Limb (tissue), 2 donors: Measurements from ENCODE around the gene ADARB2.

ENCODE experiments used
- DNase-seq, 2 donors: peaks; one replicate each; pipeline ENCODE4 v3.0.0-alpha.2; 2016; ENCODE audit errors: extremely low spot score in 2 of 2

ADARB2 gene

DNA sequence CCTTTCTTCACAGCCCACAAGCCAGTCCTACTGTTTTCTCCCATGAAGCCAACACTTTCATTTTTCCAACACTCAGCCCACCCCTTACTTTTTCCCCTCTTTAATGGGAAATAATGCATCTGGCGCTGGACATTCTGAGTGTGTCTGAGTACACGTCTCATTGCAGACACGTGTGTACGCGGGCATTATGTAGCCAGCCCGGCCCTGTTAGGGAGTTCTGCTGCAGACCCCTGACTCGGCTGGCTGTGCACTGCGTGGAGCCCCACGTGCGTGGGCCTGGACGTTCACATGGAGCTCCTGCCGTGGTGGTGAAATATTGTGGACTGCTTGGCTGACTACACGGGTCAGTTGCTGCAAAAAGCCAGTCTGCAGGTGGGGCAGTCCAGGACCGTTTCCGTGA lies 233.0 kb downstream of the ADARB2 start:
- DNase-seq = no peak

DNA sequence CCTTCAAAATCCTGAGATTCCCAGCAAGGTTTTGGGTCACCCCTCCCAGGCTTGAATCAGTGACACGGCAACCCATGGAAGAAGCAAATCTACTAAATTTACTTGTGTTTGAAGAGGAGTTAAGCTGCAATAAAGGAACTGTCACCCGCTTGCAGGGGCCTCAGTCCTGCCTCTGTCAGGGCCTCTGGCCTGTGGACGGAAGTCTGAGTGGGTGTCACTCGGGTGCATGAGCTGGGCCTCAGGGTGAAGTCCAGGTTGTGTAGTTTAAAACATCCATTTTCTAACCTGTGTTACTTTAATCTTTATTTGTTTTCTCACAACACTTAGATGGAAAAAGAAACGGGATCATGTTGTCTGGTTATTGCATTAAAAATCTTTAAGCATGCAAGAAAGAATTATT lies 234.9 kb downstream of the ADARB2 start:
- DNase-seq = no peak

DNA sequence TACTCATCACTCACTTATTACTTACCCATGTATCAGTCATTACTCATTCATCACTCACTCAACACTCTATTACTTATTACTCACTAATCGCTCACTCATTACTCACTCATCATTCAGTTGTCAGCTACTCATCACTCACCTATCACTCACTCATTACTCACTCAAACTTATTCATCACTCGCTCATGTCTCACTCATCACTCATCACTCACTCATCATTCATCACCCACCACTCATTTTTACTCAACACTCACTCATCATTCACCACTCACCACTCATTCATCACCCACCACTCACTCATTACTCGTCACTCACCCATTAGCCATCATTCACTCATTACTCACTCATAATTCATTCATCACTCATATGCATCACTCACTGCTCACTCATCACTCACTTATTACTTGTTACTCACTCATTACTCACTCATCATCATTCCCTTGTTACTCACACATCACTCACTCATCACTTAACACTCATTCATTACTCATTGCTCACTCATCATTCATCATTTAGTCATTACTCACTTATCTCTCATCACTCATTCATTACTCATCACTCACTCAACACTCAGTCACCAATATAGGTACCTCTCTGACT lies 237.9 kb downstream of the ADARB2 start:
- no peak for DNase-seq

DNA sequence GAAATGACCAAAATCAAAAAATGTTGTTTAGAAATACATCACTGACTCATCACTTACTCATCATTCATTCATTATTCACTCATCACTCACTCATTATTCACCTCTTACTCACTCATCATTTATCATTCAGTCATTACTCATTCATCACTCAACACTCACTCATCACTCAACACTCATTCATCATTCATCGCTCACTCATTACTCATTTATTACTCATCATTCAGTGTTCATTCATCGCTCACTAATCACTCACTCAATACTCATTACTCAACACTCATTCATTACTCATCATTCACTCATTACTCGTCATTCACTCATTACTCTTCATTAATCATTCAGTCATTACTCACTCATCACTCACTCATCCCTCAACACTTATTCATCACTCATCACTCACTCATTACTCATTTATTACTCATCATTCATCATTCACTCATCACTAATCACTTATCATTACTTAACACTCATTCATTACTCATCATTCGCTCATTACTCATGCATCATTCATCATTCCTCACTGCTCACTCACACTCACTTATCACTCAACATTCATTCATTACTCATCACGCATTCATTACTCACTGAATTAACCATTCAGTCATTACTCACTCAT lies 238.5 kb downstream of the ADARB2 start:
- DNase-seq = no peak

DNA sequence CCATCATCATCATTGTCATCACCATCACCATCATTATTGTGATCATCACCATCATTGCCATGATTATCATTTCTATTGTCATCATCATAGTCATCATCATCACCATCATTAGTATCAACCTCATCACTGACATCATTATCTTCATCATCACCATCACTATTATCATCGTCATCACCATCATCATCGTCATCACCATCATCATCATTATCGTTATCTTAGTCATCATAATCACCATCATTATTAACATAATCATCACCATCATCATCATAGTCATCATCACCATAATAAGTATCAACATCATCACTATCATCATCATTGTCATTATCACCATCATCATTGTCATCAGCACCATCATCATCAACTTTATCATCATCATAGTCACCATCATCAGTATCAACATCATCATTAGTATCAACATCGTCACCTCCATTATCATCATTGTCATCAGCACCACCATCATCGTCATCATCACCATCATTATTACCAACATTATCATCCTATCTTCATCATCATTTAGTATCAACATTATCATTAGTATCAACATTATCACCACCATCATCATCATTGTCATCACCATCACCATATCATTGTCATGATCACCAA lies 241.3 kb downstream of the ADARB2 start:
- no peak for DNase-seq

DNA sequence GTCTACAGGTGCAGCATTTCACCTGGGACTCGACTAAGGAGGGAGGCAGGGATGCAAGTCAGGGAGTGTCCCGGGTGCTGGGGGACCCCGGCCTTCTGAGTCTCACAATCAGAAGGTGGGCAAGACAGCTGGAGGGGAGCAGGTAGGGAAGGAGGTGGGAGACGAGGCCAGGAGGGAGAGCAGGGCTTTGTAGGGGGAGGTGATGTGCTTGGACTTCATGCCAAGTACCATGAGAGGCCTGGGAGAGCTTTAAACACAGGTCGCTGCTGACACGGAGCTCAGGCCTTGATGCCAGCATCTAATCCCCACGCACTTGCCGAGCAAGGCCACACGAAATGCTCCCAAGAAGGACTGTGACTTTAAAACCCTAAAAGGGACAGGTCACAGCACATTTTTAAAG lies 244.7 kb downstream of the ADARB2 start:
- DNase-seq = no peak

DNA sequence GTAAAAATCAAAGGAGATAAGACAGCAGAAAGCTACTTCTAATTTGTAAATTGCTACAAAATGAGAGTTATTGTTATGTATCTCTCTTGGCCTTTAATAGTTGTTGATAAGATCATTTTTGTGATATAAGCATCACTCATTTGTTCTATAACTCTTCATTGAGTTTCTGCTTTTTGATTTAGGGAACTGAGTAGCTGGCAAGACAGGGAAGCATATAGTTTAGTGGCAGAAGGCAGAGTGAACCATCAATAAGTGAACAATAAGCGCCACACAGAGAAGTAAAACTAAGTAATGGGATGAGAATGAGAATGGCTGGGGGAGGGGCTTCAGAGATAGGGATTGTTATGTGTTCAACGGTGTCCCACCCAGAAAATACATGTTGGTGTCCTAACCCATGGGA lies 245.4 kb downstream of the ADARB2 start:
- DNase-seq = no peak

DNA sequence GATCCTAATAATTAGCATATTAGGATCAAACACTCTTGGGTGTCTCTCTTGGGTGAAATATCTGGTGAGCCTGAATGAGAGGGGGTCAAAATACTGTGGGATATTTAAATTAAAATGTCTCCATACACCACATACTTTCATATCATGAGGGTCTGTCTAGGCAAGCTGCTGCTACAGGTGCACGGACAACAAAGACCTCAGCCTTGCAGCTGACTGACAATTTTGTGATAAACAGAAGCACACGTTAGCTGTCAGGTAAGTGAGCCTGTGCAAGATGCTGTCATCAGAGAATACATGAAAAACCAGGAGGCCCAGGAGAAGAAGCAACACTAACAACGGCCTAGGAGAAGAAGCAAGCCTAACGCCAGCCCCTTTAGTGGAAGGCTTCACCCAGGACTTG lies 247.5 kb downstream of the ADARB2 start:
- DNase-seq = no peak

DNA sequence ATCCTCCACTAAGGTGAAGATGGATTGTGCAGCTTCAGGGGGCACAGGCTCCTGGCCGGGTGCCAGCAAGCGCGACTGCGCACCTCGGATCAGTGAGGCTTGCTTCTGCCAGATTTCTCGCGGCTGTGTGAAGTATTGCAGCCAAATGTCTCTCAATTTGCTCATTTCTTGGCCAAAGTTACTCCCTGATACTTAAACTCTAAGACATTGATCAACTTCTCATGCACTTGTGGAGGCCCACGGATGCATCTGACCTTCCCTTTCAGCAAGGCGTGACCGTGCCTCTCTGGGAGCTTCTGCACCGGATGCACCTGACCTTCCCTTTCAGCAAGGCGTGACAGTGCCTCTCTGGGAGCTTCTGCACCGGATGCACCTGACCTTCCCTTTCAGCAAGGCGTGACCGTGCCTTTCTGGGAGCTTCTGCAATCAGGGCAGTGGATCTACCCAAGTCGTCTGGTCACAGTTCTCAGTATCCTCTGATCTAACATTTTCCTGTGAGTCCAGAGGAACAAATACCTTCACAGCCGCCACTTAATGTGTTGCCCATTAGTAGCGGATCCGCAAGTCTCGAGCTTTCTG lies 248.3 kb downstream of the ADARB2 start:
- no peak for DNase-seq

DNA sequence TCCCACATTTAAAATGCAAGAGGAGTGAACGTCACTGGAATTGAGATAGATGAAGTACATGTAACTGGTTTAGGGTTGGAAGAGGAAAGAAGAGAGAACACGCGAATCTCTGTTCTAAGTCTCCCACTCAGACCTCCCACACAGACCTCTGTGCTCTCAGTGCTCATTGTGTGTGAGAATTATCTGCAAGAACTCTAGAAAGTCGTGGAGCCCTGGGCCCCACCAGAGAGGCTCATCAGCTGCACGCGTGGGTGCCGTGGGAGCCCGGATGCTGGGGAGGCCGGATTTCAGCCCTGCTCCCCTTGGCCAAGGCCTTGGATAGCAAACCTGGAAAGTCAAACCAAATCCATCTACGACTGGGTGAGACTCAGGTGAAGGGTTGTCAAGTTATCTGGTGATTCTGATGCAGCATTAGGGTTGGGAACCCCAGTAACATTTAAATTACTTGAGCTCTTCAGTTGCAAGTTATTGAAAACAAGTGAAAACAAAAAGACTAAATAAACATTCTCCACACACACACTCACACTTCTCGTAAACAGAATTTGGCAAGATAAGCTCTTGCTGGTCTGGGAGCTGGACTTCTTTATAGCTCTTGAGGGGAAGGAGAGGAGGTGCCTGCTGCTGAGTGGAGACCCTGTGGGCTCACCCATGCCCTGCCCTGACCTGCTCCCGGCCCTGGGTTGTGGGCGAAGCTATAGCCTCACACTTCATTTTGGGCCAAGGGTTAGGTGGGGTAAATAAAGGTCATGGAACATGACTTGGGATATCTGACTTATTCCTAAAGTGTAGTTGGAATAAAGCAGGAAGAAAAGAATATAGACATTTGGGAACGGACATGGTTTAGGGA lies 250.3 kb downstream of the ADARB2 start:
- DNase-seq = no peak

DNA sequence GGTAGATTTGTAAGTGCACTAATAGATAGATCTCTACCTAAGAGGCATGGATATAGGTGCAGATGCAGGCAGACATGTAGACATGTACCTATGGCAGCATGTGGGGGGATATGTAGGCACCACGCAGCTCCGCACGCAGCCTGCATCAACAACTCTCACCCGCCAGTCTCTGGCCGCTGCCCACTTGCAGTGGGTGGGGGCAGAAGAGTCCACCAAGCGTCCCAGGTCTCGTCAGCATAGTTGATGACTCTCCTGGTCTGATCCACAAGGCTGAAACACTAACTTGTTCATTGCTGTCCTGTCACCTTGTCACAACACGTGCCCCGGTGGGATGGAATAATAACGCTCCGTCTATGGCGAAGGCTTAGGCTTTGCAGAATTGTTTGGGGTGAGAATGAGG lies 252.0 kb downstream of the ADARB2 start:
- DNase-seq = no peak

DNA sequence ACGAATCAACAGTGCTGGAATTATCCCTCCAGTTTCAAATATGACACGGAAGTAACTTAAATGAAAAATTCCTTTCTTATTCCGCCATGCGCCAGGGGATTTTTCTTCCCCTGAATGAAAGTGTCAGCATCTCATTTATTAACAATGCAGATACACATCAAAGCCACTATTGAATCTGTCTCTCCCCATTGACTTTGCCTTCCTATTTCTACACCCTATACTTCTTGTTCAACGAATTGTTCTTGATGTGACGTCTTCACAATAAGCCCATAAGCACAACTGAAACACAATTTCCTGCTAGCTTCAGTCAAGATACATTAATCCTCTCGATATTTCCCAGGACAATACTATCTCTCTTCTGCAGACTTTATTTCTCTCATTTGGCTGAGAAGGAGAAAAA lies 253.5 kb downstream of the ADARB2 start:
- DNase-seq = no peak

DNA sequence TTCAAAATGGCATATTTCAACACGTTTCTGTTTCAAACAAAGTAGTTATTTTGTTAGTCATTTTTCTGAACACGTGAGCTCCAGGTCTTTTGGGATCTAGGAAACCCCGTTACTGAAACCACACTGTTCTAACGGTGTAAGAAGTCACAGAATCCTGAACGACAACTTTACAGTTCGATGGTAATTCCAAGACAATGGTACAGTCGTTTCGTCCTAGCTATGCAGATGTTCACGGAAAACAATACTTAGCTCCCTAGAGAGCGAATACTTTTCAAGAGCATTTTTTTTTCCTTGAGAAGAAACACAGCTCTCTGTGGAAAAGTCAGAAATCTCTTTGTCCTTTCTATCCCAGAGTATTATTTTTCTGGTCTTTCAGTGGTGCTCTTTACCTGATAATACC lies 254.1 kb downstream of the ADARB2 start:
- no peak for DNase-seq

DNA sequence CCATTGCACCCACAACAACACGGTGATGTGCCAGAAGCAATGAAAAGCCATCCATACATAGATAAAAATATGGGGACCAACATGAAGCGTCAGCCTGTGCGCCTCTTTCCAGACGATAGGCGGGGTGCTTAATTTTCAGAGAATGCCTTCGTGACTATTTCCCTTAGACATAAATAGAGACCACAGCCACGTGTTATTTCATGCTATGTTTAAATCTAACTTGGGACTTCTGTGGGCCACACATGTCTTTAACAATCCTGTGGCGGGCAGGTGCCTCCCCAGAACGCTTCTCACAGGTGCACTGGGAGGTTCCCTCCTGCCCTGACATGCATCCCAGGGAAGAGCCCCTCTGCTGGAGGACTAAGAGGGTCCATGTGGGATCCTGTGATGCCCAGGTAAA lies 259.7 kb downstream of the ADARB2 start:
- no peak for DNase-seq

DNA sequence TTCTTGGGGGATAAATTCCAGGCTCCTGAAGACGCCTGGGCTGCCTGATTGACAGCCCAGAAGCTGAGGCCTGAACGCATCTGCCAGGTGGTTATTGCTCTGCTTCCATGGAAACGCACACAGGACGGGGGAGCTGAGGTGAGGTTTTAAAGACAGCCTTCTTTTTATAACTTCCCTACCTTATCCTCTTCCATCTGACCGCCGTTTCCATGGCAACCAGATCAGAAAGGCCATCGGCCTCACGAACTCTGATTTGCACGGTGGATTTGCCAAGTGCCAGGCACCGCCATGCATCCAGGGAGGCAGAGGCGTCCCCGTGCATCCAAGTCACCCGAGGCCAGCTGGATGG lies 260.9 kb downstream of the ADARB2 start:
- DNase-seq = no peak

DNA sequence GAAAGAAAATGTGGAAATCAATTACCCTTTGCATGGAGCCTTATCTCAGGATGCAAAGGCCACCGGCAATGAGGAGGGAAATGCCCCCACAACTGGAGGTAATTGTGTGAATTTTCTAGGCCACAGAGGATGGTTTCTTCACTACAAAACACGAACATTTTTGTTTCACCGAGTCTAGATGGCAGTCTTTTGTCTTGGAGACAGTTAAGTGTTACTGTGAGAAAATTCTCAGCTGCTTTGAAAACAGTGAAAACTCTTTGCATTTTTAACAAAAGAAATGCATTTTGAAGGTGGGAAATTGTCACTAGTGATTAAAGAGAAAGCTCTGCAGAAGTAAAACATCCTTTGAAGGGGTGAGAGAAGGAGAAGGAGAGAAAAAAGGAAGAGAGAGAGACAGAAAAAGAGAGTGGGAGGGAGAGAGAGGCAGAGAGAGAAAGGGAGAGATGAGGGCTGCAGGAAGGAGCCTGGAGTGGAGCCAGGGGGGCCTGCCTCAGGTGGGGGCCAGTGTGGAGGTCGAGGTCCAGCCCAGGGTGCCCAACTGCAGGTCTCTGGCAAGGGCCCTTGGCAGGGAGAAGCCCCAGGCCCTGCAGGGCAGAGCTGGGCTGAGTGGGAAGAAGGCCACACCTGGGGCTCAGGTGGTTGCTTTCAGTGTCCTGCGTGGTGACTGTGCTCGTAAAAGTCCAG lies 261.4 kb downstream of the ADARB2 start:
- no peak for DNase-seq

DNA sequence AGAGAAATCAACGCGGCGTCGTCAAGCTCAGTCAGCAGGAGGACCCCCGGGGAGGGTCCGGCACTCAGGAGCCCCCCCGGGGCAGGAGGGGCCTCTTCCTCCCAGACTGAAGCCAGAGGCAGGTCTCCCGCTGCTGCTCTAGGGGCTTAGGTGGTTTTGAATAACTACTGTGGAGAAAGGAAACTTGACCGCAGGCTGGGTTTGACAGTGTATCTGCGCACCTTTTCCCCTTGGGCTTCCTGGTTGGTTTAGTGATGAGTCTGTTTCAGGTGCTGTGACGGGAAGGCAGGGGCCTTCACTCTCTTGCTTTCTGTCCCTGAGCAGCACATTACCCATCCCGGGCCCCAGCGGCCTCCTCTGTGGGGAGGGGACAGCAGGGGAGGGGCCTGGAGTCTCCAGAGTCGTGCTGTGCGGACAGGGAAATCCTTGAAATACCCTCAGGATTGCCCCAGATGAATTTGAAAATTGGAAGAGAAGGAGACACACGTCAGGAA lies 262.2 kb downstream of the ADARB2 start:
- DNase-seq = no peak

DNA sequence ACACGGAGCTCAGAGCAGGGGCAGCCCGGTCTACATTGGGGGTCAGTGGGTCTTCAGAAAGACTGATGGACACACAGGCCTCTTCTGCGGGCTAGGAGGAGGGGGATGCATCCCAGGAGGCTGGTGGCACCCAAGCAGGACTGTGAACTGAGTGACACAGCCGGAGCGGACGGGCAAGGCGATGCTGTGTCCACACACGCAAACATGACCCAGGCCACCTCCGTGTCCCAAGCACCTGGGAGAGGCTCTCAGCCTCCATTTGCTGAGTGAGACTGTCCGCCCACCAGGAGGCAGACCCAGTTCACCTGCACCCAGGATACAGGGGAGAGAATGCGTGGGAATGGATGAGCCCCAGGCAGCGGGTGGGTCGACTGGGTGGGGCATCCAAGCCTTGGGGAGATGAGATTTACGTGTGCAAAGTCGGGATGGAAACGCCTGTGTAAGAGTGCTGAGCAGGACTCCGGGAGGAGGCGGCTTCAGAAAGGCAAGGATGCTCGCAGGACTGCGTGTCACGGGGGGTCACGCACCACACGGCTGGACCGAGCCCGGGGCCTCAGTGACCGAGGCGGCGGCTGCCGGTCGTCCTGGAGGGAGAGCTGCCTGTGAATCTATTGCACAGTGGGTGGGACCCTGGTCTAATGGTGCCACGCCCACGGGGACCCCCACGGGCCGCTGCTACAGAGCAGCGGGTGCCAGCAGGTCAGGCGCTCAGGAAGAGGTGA lies 262.8 kb downstream of the ADARB2 start:
- no peak for DNase-seq

DNA sequence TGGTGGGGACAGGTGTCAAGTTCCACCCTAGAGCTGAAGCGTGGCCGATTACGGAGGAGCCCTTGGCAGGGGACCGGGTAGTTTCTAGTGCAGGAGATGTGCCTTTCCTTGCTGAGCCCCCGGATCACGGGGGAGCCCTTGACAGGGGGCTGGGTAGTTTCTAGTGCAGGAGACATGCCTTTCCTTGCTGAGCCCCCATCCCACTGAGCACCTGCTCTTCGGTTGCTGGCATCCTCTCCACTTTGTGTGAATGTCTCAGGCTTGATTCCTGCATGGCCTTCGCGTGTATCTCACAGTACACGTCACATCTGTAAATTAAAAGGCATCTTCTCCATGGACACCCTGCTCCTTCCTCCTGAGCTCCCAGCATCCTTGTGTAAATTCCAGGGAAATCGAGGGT lies 263.5 kb downstream of the ADARB2 start:
- DNase-seq = no peak

DNA sequence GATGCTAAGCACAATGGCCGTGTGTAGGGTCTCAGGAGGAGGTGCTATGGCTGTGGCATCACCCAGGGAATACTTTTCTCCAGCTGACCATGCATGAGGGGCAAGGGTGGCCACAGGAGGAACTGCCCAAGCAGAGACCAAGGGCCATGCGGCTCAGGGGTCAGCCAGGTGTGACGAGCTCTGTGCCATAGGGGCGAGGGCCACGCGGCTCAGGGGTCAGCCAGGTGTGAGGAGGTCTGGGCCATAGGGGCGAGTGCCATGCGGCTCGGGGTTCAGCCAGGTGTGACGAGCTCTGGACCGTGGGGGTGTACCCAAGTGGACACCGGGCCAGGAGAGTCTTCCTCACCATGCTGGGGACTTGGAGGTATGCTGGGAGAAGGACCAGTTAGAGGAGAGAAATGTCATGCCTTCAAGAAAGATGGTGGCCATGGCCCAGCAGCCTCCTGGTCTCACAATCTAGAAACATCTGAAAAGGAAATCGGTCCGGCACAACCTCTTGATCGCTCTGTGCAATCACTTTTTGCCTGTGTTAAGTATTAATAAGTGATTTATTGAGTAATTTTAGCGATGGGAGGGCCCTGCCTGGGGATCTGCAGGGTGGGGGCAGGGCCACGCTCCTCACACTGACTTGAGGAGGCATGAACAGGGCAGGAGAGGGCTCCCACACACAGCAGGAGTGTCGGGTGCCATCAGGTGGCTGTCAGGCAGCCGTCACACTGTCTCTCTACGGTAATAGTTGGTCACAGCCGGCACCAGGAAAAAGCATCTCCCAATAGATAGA lies 265.0 kb downstream of the ADARB2 start:
- no peak for DNase-seq
